K562 (cell line): ENCODE measurements around the gene TOPORS.

ENCODE experiments used
- CTCF ChIP-seq, 3 experiments: IDR thresholded peaks in 2 of 3; conservative IDR thresholded peaks in 1 of 3; 2 replicates each; pipeline ENCODE4 v1.5.1; 2011 to 2012; ENCODE audit warnings: low read length in 3 of 3, mild to moderate bottlenecking in 3 of 3, control low read depth in 2 of 3, improper control_type of control experiment in 1 of 3, inconsistent platforms in 1 of 3, low read depth in 1 of 3, mixed read lengths in 1 of 3, moderate library complexity in 1 of 3; ENCODE audit not compliant: insufficient read depth in 2 of 3
- DACH1 ChIP-seq: fragments of 450-650 bp; IDR thresholded peaks from 2 replicates; pipeline ENCODE4 v1.6.1; 2018; ENCODE audit not compliant: partially characterized antibody
- IRF1 ChIP-seq: sonication (generic); formaldehyde crosslinking; IDR thresholded peaks from 2 replicates; pipeline ENCODE4 v1.8.0; 2022; ENCODE audit warnings: missing genetic modification reagents, mild to moderate bottlenecking, borderline replicate concordance
- POLR2AphosphoS5 ChIP-seq: IDR thresholded peaks from 2 replicates; pipeline ENCODE4 v1.6.1; 2011; ENCODE audit warnings: mild to moderate bottlenecking, low read depth, low read length, moderate library complexity; ENCODE audit not compliant: control insufficient read depth, insufficient read depth
- TFAM ChIP-seq: fragments of 250-450 bp; sonication (Bioruptor Pico); conservative IDR thresholded peaks from 2 replicates; pipeline ENCODE4 v1.5.0; 2021; ENCODE audit warnings: mild to moderate bottlenecking, moderate library complexity
- TOE1 ChIP-seq, 2 experiments: fragments of 450-650 bp in 1 of 2; sonication (generic) in 1 of 2; formaldehyde crosslinking in 1 of 2; IDR thresholded peaks; 2 replicates each; pipeline versions ENCODE4 v1.7.1 to v1.8.0; 2016 to 2022; ENCODE audit warnings: borderline replicate concordance in 2 of 2, mild to moderate bottlenecking in 2 of 2, antibody characterized with exemption in 1 of 2, inconsistent platforms in 1 of 2, low read depth in 1 of 2, missing genetic modification reagents in 1 of 2, moderate library complexity in 1 of 2

DNA sequence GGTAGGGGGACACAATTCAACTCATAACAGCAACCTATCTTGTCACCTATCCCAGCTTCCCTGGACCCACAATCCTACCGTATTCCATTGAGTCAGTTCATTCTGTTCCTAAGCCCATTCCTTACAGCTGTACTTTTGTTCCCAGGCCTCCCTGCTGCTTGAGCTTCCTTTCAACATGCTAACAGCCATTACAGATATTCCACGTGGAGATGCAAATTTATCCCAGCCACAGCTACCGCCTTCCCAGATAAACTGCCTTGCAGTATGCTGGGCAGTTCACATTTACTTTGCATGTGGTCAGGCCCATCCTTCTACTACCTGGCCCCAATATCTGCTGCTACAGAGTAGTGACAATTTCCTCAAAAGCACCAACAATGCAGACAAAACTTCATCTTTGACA, 49.4 kb downstream of the TOPORS start:
- TF ChIP-seq IRF1 (CRISPR knock-in tag) (no peak), TFAM (CRISPR knock-in tag) (no peak), CTCF (IDR thresholded peaks at IDR 0.05 in 2 of 3, conservative IDR thresholded peaks at IDR 0.05 in 1 of 3; ENCODE audit: insufficient read depth in 2 of 3, low read depth in 1 of 3, low read length in 3 of 3) (no peak), TOE1 (IDR thresholded peaks at IDR 0.05; ENCODE audit: borderline replicate concordance) (no peak), TOE1 (CRISPR knock-in tag; IDR thresholded peaks at IDR 0.05; ENCODE audit: borderline replicate concordance, low read depth) (no peak), DACH1 (no peak), POLR2AphosphoS5 (no peak)
